ENCODE data around the gene SSBP3.
"Not testable (repeated sequence)": the region's sequence is repeated elsewhere in the genome, so short reads cannot be mapped to it uniquely, and the experiment has no call there.

SSBP3 gene

GRCh38 chr1:54406339-54407153 is at the start of gene SSBP3:
Gene SSBP3 (minus strand): TSS chr1:54406394.
- peak; percentile 85 to 99 (median 94) for DNase-seq
- intact Hi-C loops (cut with DNase I), result loop anchor here (1.0 to 10.0 kb wide), 3 partner anchors 82 to 352 kb away; partner anchors contain the start of genes TCEANC2 and TMEM59

GRCh38 chr1:54453509-54453908 is 47.3 kb upstream of the SSBP3 start:
- intact Hi-C loops (cut with DNase I), result no loop called here
- DNase-seq, result peak in 1 of 10 donors; percentile 4

DNA sequence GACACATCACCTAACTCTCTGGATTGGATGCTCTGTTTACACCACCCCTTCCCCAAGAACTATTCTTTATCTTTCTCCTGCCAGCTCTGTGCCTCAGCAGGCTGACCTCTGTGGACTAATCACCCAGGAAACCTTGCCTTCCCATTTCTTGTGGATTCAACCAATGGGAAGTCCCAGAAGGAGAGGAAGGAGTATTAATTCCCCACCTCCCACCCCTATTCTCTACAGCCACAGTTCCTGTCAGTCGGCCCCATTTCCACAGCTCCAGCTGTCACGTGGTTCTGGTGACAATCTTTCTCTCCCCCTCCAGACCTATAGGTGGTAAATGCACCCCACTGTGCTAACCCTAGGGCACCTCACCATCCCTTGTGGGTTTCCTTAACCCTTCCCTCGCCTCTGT is 46.8 kb upstream of the SSBP3 start:
- intact Hi-C loops (cut with DNase I), result no loop called here
- peak in 1 of 10 donors; percentile 22 for DNase-seq

GRCh38 chr1:54449431-54449830 is 43.2 kb upstream of the SSBP3 start:
- DNase-seq; intact Hi-C loops (cut with DNase I): not testable (repeated sequence)

DNA sequence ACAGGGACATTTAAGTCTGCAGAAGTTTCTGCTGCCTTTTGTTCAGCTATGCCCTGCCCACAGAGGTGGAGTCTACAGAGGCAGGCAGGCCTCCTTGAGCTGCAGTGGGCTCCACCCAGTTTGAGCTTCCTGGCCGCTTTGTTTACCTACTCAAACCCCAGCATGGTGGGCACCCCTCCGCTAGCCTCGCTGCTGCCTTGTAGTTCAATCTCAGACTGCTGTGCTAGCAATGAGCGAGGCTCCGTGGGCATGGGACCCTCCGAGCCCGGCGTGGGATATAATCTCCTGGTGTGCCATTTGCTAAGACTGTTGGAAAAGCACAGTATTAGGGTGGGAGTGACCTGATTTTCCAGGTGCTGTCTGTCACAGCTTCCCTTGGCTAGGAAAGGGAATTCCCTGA is 42.6 kb upstream of the SSBP3 start:
- DNase-seq, result peak in 1 of 10 donors; percentile 35
- intact Hi-C loops (cut with DNase I), result not testable (repeated sequence)

DNA sequence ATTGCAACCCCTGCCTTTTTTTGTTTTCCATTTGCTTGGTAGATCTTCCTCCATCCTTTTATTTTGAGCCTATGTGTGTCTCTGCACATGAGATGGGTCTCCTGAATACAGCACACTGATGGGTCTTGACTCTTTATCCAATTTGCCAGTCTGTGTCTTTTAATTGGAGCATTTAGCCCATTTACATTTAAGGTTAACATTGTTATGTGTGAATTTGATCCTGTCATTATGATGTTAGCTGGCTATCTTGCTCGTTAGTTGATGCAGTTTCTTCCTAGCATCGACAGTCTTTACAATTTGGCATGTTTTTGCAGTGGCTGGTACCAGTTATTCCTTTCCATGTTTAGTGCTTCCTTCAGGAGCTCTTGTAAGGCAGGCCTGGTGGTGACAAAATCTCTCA is 40.9 kb upstream of the SSBP3 start:
- DNase-seq, result not testable (repeated sequence)

GRCh38 chr1:54442185-54442584 is 36.0 kb upstream of the SSBP3 start:
- intact Hi-C loops (cut with DNase I), result no loop called here
- no peak for DNase-seq

More for the DNA sequence above, 40.9 kb upstream of the SSBP3 start:
- intact Hi-C loops (cut with DNase I), result not testable (repeated sequence)

GRCh38 chr1:54439550-54440223 is 33.5 kb upstream of the SSBP3 start:
- intact Hi-C loops (cut with DNase I), result no loop called here
- peak in 1 of 10 donors; percentile 62 for DNase-seq

DNA sequence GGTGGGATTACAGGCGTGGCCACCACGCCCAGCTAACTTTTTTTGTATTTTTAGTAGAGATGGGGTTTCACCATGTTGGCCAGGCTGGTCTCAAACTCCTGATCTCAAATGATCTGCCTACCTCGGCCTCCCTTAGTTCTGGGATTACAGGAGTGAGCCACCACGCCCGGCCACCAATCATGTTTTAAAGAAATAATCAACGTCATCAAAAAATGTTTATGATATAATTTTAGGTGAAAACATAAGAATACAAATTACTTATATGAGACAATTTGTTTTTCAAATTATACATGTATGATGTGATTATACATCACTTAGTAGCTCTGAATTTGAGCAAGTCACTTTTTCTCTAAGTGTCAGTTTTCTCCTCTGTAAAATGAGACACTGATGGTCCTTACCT is 31.6 kb upstream of the SSBP3 start:
- DNase-seq, result peak in 1 of 10 donors; percentile 13
- intact Hi-C loops (cut with DNase I), result no loop called here

DNA sequence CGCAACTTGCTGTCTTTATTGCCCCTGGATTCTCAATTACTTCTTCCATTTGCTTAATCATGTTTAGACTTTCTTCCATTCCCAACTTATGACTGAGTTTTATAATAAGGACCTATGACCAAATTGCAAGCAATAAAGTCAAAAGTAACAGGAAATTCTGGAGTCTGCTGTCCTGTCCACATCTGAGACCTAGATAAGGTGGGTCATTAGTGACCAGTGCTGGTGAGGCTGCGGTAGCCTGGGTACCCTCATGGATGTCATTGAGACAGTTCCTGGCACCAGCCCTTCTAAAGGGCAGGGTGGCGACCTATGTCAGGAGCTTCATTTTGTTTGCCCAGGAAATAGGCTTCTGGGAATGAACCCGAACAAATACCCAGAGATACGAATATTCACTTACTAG is 30.6 kb upstream of the SSBP3 start:
- intact Hi-C loops (cut with DNase I), result no loop called here
- peak in 1 of 10 donors; percentile 12 for DNase-seq

DNA sequence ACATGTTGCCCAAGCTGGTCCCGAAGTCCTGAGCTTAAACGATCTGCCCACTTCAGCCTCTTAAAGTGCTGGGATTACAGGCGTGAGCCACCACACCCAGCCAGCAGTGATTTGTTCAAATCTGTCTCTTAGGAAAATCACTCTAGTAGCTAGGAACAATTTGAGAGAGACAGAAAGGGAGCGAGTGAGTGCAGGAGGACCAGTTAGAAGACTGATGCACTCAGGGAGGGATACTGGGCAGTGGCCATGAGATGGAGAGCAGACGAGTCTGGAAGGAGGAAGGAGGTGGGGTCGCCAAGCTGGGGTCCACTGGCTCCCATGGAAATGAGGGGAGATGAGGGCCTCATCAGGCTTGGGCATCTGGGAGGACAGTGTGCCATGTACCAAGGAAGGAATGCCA is 23.6 kb upstream of the SSBP3 start:
- DNase-seq, result peak in 1 of 10 donors; percentile 44
- intact Hi-C loops (cut with DNase I), result no loop called here

DNA sequence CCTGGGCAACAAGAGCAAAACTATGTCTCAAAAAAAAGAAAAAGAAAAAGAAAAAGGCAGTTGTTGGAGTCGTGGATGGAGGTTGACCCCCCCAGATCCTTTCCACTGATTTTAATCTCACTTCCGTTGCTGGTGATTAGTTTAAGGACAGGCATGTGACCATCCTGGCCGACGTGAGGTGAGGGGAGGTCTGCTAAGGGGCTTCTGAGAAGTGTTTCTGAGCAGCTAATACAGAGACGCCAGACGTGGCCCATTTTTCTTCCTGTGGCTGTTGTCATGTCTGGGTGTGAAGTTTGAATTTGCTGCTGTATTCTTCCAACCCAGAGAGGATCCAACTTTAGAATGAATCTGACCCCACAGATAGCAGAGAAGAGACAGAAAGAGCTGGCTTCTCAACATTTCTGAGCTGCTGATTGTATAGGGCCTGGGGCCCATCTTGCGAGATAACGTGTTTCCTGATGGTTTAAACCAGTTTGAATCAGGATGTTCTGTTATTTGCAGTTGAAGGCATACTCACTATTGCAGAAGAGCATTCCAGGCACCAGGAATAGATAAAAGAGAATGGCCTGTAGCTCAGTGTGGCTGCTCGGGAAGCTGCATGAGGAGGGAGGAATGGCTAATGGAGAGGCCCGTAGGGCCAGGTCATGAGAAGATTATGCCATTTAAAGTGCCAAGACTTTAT is 22.8 kb upstream of the SSBP3 start:
- peak in 1 of 10 donors; percentile 12 for DNase-seq
- intact Hi-C loops (cut with DNase I), result no loop called here

GRCh38 chr1:54425152-54425584 is 19.0 kb upstream of the SSBP3 start:
- DNase-seq, result peak in 1 of 10 donors; percentile 22
- intact Hi-C loops (cut with DNase I), result no loop called here

DNA sequence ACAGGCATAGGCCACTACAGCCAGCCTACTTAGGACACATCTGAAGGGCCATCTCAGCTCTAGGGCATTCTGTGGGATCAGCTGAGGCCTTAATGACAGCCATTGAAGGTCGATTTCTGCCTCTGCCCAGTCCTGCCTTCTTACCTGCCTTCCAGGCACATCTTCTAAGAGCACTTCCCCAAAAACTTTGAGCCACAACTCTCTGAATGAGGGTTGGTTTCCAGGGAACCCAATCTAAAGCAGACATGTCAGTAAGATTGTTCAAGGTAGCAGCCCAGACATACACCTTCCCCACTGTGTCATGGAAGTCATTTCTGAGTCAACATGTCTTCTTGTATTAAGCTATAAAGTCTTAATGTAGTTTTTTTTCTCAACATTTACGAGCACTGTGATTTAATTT is 18.2 kb upstream of the SSBP3 start:
- no peak for DNase-seq
- intact Hi-C loops (cut with DNase I), result no loop called here

- intact Hi-C loops (cut with DNase I), result no loop called here
- DNase-seq, result no peak
These were observed 14.9 kb upstream of the SSBP3 start for GRCh38 chr1:54421101-54421504.

GRCh38 chr1:54418598-54418997 is 12.4 kb upstream of the SSBP3 start:
- intact Hi-C loops (cut with DNase I); DNase-seq: not testable (repeated sequence)

GRCh38 chr1:54417123-54417522 is 10.9 kb upstream of the SSBP3 start:
- no peak for DNase-seq
- intact Hi-C loops (cut with DNase I), result no loop called here

- no peak for DNase-seq
- intact Hi-C loops (cut with DNase I), result no loop called here
These were observed 10.2 kb upstream of the SSBP3 start for GRCh38 chr1:54416435-54416834.

- intact Hi-C loops (cut with DNase I), result no loop called here
- DNase-seq, result no peak
These were observed 9.8 kb upstream of the SSBP3 start for GRCh38 chr1:54415991-54416390.

DNA sequence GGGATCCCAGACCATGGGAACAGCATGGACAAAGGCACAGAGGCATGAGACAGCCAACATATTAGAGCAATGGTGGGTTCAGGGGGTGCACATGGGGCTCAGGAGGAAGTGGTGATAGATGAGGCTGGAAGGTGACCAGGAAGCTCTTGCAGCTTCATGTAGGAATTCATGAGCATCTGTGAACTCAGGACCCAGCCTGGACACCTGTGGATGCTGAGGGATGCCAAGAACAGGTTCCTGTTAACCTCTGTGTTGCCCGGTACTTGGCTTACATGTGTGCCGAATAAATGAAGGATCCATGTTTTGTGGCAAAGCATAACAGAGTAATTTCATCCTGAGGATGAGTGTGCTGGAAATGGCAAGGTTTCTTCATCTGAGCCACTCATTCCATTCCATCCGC is 9.3 kb upstream of the SSBP3 start:
- intact Hi-C loops (cut with DNase I), result no loop called here
- no peak for DNase-seq

DNA sequence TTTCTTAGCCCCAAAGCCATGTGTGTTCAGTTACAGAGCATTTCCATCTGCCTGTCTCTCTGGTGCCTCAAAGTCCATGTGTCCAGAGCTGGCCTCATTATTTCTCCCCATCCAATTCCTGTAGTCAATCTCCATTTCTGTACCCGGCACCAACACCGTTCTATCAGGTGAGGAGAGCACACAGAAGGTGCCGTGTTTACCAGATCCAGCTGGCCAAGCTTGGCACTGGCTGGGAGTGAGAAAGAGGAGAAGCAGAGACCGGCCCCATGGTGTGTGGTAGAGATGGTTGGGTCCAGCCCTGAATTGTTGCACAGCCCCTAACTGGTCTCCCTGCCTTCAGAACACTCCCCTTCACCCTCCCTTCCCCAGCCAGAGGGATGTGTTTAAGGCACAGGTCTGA is 7.5 kb upstream of the SSBP3 start:
- intact Hi-C loops (cut with DNase I), result no loop called here
- DNase-seq, result peak in 2 of 10 donors; percentile 17 to 27

Measured in posterior cingulate gyrus (tissue), 11 donors.